H9 (cell line): Measurements from ENCODE around the gene SLC30A7. TPM values are rescaled to one million over a fixed set of nuclear protein-coding genes. Genes with fewer than 3 reads are reported as not detected.

Experiments
- DNase-seq: peaks from one replicate; pipeline ENCODE4 v3.0.0-alpha.2; 2017
- H2AFZ ChIP-seq: one replicate; pipeline ENCODE4 v1.6.1; 2013; ENCODE audit warnings: mild to moderate bottlenecking, low read length, control low read depth, moderate library complexity
- H2AK5ac ChIP-seq: 2 replicates; pipeline ENCODE4 v1.6.1; 2013; ENCODE audit warnings: low read length, control low read depth, mixed read lengths; ENCODE audit not compliant: insufficient read length
- H2BK120ac ChIP-seq: one replicate; pipeline ENCODE4 v1.6.1; 2013; ENCODE audit warnings: low read depth, mild to moderate bottlenecking, low read length, control low read depth, inconsistent platforms; ENCODE audit not compliant: poor library complexity, severe bottlenecking
- H2BK12ac ChIP-seq: 2 replicates; pipeline ENCODE4 v1.6.1; 2013; ENCODE audit warnings: low read length, control low read depth, mixed read lengths, low read depth; ENCODE audit not compliant: insufficient read length
- H2BK15ac ChIP-seq: 2 replicates; pipeline ENCODE4 v1.6.1; 2013; ENCODE audit warnings: low read depth, low read length, control low read depth
- H2BK20ac ChIP-seq: one replicate; pipeline ENCODE4 v1.6.1; 2013; ENCODE audit warnings: low read depth, mild to moderate bottlenecking, low read length, control low read depth, inconsistent platforms; ENCODE audit not compliant: poor library complexity, severe bottlenecking
- H2BK5ac ChIP-seq: 2 replicates; pipeline ENCODE4 v1.6.1; 2013; ENCODE audit warnings: low read length, control low read depth, mixed read lengths; ENCODE audit not compliant: insufficient read length
- H3K14ac ChIP-seq: 2 replicates; pipeline ENCODE4 v1.6.1; 2013; ENCODE audit warnings: low read length, control low read depth; ENCODE audit not compliant: insufficient read depth
- H3K18ac ChIP-seq: 2 replicates; pipeline ENCODE4 v1.6.1; 2013; ENCODE audit warnings: low read depth, mild to moderate bottlenecking, mixed read lengths, low read length, control low read depth; ENCODE audit not compliant: insufficient read length
- H3K23ac ChIP-seq: 2 replicates; pipeline ENCODE4 v1.6.1; 2013; ENCODE audit warnings: low read length, control low read depth, mixed read lengths, low read depth; ENCODE audit not compliant: insufficient read length
- H3K23me2 ChIP-seq: 2 replicates; pipeline ENCODE4 v1.6.1; 2013; ENCODE audit warnings: low read depth, mild to moderate bottlenecking, mixed read lengths, low read length, control low read depth; ENCODE audit not compliant: insufficient read length, poor library complexity, severe bottlenecking
- H3K27ac ChIP-seq: 2 replicates; pipeline ENCODE4 v1.5.1; 2013; ENCODE audit warnings: low read length, control low read depth, mixed read lengths, low read depth; ENCODE audit not compliant: insufficient read length
- H3K27me3 ChIP-seq: 2 replicates; pipeline ENCODE4 v1.6.1; 2013; ENCODE audit warnings: low read length, control low read depth, inconsistent platforms; ENCODE audit not compliant: insufficient read depth
- H3K4ac ChIP-seq: 2 replicates; pipeline ENCODE4 v1.6.1; 2013; ENCODE audit warnings: low read depth, mild to moderate bottlenecking, control low read depth, inconsistent platforms, low read length, moderate library complexity
- H3K4me1 ChIP-seq: 2 replicates; pipeline ENCODE4 v1.6.1; 2013; ENCODE audit warnings: low read length, control low read depth, inconsistent platforms; ENCODE audit not compliant: insufficient read depth
- H3K4me2 ChIP-seq: 2 replicates; pipeline ENCODE4 v1.6.1; 2013; ENCODE audit warnings: low read length, control low read depth, mixed read lengths; ENCODE audit not compliant: insufficient read length, insufficient read depth
- H3K56ac ChIP-seq: 2 replicates; pipeline ENCODE4 v1.6.1; 2013; ENCODE audit warnings: low read depth, mild to moderate bottlenecking, mixed read lengths, low read length, control low read depth; ENCODE audit not compliant: insufficient read length
- H3K79me1 ChIP-seq: 2 replicates; pipeline ENCODE4 v1.6.1; 2013; ENCODE audit warnings: low read depth, mild to moderate bottlenecking, moderate library complexity, low read length, control low read depth, inconsistent platforms; ENCODE audit not compliant: insufficient read depth, poor library complexity, severe bottlenecking
- H3K79me2 ChIP-seq: 2 replicates; pipeline ENCODE4 v1.6.1; 2013; ENCODE audit warnings: low read length, control low read depth, inconsistent platforms; ENCODE audit not compliant: insufficient read depth
- H3K9ac ChIP-seq: 2 replicates; pipeline ENCODE4 v1.6.1; 2013; ENCODE audit warnings: low read length, control low read depth, mixed read lengths; ENCODE audit not compliant: insufficient read length; ENCODE audit errors: extremely low read depth
- H3K9me3 ChIP-seq: one replicate; pipeline ENCODE4 v1.6.1; 2013; ENCODE audit warnings: low read depth, low read length, inconsistent platforms; ENCODE audit not compliant: control insufficient read depth
- H3T11ph ChIP-seq: one replicate; pipeline ENCODE4 v1.6.1; 2013; ENCODE audit warnings: mild to moderate bottlenecking, low read length, control low read depth, inconsistent platforms
- H4K20me1 ChIP-seq: one replicate; pipeline ENCODE4 v1.6.1; 2013; ENCODE audit not compliant: control insufficient read depth, insufficient read length, insufficient read depth
- H4K5ac ChIP-seq: 2 replicates; pipeline ENCODE4 v1.6.1; 2013; ENCODE audit warnings: low read depth, mild to moderate bottlenecking, mixed read lengths, low read length, control low read depth; ENCODE audit not compliant: insufficient read length
- H4K8ac ChIP-seq: replicated peaks from 2 replicates; pipeline ENCODE4 v1.6.1; 2013; ENCODE audit warnings: low read length, control low read depth, mixed read lengths, low read depth; ENCODE audit not compliant: insufficient read length
- H4K91ac ChIP-seq: 2 replicates; pipeline ENCODE4 v1.6.1; 2013; ENCODE audit warnings: low read depth, mild to moderate bottlenecking, moderate library complexity, mixed read lengths, low read length, control low read depth; ENCODE audit not compliant: insufficient read length
- H3K27ac Mint-ChIP-seq, 3 experiments: 2 replicates in 2 of 3; 3 replicates in 1 of 3; pipeline ENCODE4 v1.8.0; 2020 to 2021; ENCODE audit warnings: mixed read lengths in 3 of 3, mild to moderate bottlenecking in 1 of 3, moderate library complexity in 1 of 3
- H3K27me3 Mint-ChIP-seq: 2 replicates; pipeline ENCODE4 v1.8.0; 2021; ENCODE audit warnings: low read depth, mild to moderate bottlenecking, moderate library complexity, mixed read lengths
- H3K36me3 Mint-ChIP-seq, 3 experiments: 2 replicates in 2 of 3; 3 replicates in 1 of 3; pipeline ENCODE4 v1.8.0; 2020 to 2021; ENCODE audit warnings: low read depth in 3 of 3, mixed read lengths in 3 of 3; ENCODE audit not compliant: insufficient read depth in 1 of 3
- H3K4me1 Mint-ChIP-seq, 2 experiments: 2 replicates each; pipeline ENCODE4 v1.8.0; 2020; ENCODE audit warnings: mixed read lengths in 2 of 2
- H3K4me3 Mint-ChIP-seq, 2 experiments: 2 replicates in 1 of 2; 3 replicates in 1 of 2; pipeline ENCODE4 v1.8.0; 2020 to 2021; ENCODE audit warnings: mild to moderate bottlenecking in 2 of 2, mixed read lengths in 2 of 2, moderate library complexity in 1 of 2
- H3K9me3 Mint-ChIP-seq, 2 experiments: 2 replicates in 1 of 2; 3 replicates in 1 of 2; pipeline ENCODE4 v1.8.0; 2020; ENCODE audit warnings: mild to moderate bottlenecking in 2 of 2, mixed read lengths in 2 of 2, moderate library complexity in 1 of 2
- CTCF ChIP-seq: fragments of 200-600 bp; sonication (generic); conservative IDR thresholded peaks from 3 replicates; pipeline ENCODE4 v1.8.0; 2021; ENCODE audit warnings: antibody characterized with exemption, mild to moderate bottlenecking
- WGBS: extraction: QIAGEN DNeasy Blood & Tissue Kit; methylation state at CpG from one replicate; pipeline ENCODE4 v1.1.7; 2013; ENCODE audit warnings: missing lambda C conversion rate, low lambda C conversion rate, mixed read lengths; ENCODE audit not compliant: insufficient read length; ENCODE audit errors: extremely low coverage; 5-methylcytosine and 5-hydroxymethylcytosine counted together
- total RNA-seq: library from RNA; stranded (reverse); gene quantifications from 2 replicates; pipeline ENCODE4 v1.2.1, GENCODE V29; 2021

Gene SLC30A7
- total RNA-seq, 1 experiment from 2014 or later: 25.6 TPM

- H2AFZ ChIP-seq: no peak overlapping the region
- no peaks in the 10 kb centered on the region for H3K9me3 ChIP-seq
- no peak overlapping the region for H2BK12ac ChIP-seq
- TF ChIP-seq CTCF: no peak
- no peak overlapping the region for H3K27ac ChIP-seq
- no peak overlapping the region for H3K9ac ChIP-seq
- Mint-ChIP-seq H3K4me1 (peaks cover 18% of the 10 kb centered on the region in 2 experiments), H3K36me3 (peaks cover 11 to 30% (median 25%) of the 10 kb centered on the region in 3 experiments; a peak in 6 of 7 replicates), H3K27ac (no peak overlapping the region), H3K4me3 (no peak overlapping the region), H3K27me3 (no peaks in the 10 kb centered on the region), H3K9me3 (no peaks in the 10 kb centered on the region)
- H3K23ac ChIP-seq: no peak overlapping the region
- H3K23me2 ChIP-seq: peaks cover 5% of the 10 kb centered on the region
- no CpG with 5 or more reads among the region's 3 CpGs for WGBS
- H3T11ph ChIP-seq: no peak overlapping the region
- no peak overlapping the region for H3K14ac ChIP-seq
- no peaks in the 10 kb centered on the region for H3K27me3 ChIP-seq
- no peak overlapping the region for H2AK5ac ChIP-seq
- H3K79me2 ChIP-seq: peaks cover 4% of the 10 kb centered on the region; the same call in 1 of the 2 replicates
- no peak overlapping the region for H2BK15ac ChIP-seq
- no peaks in the 10 kb centered on the region for H3K79me1 ChIP-seq
- H4K8ac ChIP-seq: no peak overlapping the region
- H3K56ac ChIP-seq: no peak overlapping the region
- H2BK20ac ChIP-seq: no peak overlapping the region
- no peaks in the 10 kb centered on the region for H3K4me1 ChIP-seq
- H2BK5ac ChIP-seq: no peak overlapping the region
- no peaks in the 10 kb centered on the region for H4K20me1 ChIP-seq
- no peak overlapping the region for H3K4ac ChIP-seq
- no peak overlapping the region for H3K4me2 ChIP-seq
- no peak for DNase-seq
- no peak overlapping the region for H4K5ac ChIP-seq
- H3K18ac ChIP-seq: no peak overlapping the region
- H4K91ac ChIP-seq: no peak overlapping the region
- H2BK120ac ChIP-seq: no peak overlapping the region
Observed at GRCh38 chr1:101022294-101022693, 126.4 kb downstream of the SLC30A7 start.
